MM.1S (cell line): Measurements from ENCODE around the gene SLC44A1.

Experiments
- EZH2 ChIP-seq: fragments of 300-600 bp; sonication (generic); optimal IDR thresholded peaks from 2 replicates; pipeline ENCODE3; 2017; ENCODE audit warnings: low read depth, mild to moderate bottlenecking, antibody characterized with exemption, low read length, mixed read lengths
- EZH2phosphoT487 ChIP-seq: fragments of 300-600 bp; sonication (generic); IDR thresholded peaks from 2 replicates; pipeline ENCODE4 v1.6.1; 2018; ENCODE audit warnings: antibody characterized with exemption, low read length
- TF ChIP-seq, protein P1 (sequence below): fragments of 300-600 bp; sonication (generic); IDR thresholded peaks from 2 replicates; pipeline ENCODE4 v1.5.1; 2016; ENCODE audit warnings: antibody characterized with exemption, low read length, mixed read lengths

DNA sequence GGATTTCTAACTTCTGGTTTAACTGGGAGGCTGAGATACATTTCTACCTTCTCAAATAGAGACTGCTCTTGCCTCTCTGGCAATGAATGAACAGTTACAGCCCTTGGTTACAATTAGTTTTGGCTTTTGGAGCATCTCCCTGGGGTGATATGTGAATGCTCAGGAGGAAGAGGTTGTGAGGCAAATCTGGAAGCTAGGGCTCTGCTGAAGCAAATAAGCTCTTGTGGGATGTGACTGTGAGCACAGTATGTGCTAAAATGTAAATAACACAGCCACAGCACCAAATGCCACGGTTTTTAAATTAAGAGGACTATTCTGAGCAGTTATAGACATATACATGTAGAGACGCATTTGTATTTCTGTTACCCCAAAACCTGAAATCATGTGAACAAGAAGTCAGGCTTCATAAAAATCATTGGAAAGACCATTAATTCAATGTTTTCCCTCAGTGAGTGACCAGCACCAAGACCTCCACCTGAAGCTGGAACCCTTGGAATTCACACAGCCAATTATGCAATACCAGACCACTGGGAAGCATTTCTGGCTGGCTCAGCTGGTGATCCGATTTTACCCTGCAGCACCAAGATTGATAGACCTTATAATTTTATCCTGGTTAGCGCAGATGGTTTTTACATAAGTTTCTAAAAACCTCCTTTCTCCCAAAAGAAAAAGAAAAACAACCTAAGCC is 3.0 kb upstream of the SLC44A1 start:
- TF ChIP-seq, protein P1, sequence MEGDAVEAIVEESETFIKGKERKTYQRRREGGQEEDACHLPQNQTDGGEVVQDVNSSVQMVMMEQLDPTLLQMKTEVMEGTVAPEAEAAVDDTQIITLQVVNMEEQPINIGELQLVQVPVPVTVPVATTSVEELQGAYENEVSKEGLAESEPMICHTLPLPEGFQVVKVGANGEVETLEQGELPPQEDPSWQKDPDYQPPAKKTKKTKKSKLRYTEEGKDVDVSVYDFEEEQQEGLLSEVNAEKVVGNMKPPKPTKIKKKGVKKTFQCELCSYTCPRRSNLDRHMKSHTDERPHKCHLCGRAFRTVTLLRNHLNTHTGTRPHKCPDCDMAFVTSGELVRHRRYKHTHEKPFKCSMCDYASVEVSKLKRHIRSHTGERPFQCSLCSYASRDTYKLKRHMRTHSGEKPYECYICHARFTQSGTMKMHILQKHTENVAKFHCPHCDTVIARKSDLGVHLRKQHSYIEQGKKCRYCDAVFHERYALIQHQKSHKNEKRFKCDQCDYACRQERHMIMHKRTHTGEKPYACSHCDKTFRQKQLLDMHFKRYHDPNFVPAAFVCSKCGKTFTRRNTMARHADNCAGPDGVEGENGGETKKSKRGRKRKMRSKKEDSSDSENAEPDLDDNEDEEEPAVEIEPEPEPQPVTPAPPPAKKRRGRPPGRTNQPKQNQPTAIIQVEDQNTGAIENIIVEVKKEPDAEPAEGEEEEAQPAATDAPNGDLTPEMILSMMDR, result no peak
- TF ChIP-seq EZH2, result no peak
- no peak for TF ChIP-seq EZH2phosphoT487
